LNCAP (cell line): Measurements from ENCODE around the gene FSTL5.

ENCODE experiments used
- TF ChIP-seq, protein P1 (sequence below): fragments of 450-650 bp; IDR thresholded peaks from 2 replicates; pipeline ENCODE4 v1.5.1; 2017; ENCODE audit warnings: mild to moderate bottlenecking

FSTL5 gene

DNA sequence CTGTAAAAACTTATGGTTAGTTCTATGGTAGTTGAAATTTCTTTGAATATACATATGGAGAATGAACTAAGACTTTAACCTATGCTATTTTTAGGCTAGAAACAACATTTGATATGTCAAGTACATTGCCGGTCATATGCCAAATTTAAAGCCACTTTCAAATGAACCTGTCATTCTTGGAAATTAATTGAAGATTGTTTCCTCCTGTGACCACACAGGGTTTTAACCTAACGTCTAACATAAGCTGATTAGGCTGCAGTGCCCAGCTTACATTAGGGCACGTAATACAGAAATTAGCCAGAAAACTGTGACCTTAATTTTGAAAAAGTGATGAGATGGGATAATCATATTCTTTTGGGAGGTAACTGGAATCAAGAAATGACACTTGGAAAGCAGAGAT, 645.9 kb downstream of the FSTL5 start:
- TF ChIP-seq, protein P1, sequence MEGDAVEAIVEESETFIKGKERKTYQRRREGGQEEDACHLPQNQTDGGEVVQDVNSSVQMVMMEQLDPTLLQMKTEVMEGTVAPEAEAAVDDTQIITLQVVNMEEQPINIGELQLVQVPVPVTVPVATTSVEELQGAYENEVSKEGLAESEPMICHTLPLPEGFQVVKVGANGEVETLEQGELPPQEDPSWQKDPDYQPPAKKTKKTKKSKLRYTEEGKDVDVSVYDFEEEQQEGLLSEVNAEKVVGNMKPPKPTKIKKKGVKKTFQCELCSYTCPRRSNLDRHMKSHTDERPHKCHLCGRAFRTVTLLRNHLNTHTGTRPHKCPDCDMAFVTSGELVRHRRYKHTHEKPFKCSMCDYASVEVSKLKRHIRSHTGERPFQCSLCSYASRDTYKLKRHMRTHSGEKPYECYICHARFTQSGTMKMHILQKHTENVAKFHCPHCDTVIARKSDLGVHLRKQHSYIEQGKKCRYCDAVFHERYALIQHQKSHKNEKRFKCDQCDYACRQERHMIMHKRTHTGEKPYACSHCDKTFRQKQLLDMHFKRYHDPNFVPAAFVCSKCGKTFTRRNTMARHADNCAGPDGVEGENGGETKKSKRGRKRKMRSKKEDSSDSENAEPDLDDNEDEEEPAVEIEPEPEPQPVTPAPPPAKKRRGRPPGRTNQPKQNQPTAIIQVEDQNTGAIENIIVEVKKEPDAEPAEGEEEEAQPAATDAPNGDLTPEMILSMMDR: no peak

DNA sequence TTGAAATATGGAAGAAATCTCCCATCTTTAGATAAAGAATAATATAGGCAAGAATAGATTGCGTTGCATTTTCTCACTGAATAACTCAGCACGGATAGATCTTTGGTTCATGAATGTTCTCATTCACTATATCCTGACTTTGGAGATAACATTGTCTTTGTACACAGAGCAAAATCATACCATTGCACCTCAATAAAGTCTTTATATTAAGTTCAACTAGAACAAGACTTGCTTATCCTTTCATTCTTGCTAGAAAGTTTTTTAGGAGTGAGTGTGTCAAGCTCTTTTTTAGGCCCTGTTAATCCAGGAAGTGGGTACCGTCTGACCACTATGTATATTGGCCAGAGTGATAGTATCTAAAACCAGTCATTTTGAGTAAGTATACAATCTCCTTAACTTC, 658.7 kb downstream of the FSTL5 start:
- TF ChIP-seq, protein P1: no peak

DNA sequence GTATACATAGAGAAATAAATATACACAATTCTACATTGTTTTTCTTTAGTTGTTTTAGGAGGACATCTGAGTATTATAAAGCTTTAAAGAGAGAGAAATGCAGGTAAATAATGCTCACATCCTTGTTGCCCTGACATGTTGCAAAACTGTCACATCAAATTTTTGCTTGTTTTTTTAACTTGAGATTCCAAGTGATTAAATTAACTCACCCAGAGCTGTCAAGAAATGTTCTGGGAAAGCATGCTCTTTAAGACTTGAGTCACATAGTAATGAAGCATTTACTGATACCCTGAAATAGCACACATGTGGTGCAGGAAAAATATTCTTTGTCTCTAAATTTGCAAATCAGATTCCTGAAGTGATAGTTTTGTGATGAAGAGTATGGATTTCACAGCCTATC, 665.6 kb downstream of the FSTL5 start:
- TF ChIP-seq, protein P1: no peak

DNA sequence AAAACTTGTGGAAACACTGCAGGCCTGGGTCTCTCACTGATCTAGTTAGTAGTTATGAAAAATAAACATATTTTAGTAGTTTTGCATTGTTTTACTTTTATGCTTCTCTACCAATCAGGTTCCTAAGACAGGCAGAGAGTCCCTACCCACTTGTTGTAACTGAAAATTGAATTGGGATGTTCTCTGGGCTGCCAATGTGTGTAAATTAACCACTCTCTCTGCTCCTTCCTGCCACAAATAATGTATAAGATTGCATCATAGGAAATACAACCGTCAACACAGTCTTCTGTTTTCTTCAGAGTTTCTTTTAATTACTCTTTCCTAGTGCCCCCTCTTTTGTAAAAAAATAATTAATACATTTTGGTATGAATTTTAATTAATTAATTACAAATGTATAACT, 677.3 kb downstream of the FSTL5 start:
- TF ChIP-seq, protein P1: no peak

DNA sequence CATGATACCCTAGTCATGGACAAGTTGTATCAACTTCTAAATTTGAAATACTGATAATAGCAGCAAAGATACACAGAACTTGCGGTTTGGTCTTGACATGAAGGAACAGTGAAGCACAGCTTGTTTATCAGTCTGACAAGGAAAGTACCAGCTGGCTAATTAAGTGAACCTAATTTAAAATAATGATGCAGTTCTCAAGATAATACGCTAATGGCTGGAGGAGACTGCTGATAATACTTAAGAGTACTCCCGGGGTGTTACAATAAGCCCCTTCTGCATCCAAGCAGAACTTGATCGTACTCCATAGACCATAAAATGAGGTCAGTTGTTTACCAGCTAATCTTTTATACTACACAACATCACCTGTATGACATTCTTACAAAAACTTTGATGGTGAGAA, 697.5 kb downstream of the FSTL5 start:
- TF ChIP-seq, protein P1: no peak

DNA sequence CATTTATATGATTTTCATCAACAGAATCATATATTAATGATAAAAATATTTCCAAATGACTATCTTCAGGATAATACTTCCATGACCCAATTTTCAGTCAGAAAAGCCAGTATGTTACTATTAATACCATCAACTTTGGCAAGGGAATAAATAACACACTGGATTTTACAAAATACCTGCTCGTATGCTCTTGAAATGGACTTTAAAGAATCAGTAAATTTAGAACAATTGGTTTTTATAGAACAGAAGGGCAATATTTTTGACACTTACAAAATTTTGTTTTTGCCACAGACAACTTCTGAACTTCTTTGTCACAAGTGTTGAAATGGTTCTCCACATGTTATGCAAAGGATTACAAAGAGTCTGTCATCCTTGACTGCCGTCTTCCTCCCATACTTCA, 700.4 kb downstream of the FSTL5 start:
- TF ChIP-seq, protein P1: no peak

DNA sequence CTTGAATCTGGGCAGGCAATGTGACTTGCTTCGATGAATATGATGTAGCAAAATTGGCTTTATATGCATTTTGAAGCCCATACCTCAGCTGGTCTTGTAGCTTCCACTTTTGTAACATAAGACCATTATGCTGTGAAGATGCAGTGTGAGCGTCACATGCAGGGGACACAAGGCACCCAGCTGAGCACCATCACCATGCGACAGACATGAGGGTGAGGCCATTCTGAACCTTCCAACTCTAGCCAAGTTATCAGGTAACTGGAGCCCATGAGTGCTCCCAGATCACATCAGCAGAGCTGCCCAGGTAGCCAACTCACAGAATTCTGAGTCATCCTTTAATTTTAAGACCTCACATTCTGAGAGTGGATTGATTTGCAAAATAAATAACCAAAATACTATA, 705.9 kb downstream of the FSTL5 start:
- TF ChIP-seq, protein P1: no peak

DNA sequence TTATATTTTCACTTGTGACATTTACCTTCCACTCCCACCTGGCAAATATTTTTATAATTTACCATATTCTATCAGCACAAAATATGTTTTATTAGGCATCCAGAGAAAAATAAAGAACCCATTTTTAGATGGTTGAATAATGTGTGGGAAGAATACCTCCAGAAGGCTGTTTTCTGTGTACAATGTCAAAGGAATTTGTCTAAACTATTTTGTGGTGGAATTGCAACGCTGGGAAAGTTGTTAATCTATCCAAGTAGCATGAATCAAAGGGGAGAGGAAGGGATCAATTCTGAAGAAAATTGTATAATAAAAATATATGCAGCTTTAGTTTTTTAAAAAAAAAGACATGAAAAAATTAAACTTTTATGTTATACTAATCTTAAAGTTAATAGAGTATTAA, 706.5 kb downstream of the FSTL5 start:
- TF ChIP-seq, protein P1: no peak
